SK-N-SH treated with all-trans-retinoic acid at 6 μM for 48 hours (cell line): ENCODE measurements around the gene DDX10.

ENCODE experiments used
- ARNTL ChIP-seq: fragments of 450-650 bp; formaldehyde crosslinking; IDR thresholded peaks from 2 replicates; pipeline ENCODE4 v1.5.0; 2020; ENCODE audit warnings: low read depth, mild to moderate bottlenecking, moderate library complexity, borderline replicate concordance
- BACH2 ChIP-seq: fragments of 250-450 bp; sonication (Bioruptor Pico); IDR thresholded peaks from 2 replicates; pipeline ENCODE4 v1.9.0; 2021; ENCODE audit warnings: mild to moderate bottlenecking, borderline replicate concordance
- PPARA ChIP-seq: fragments of 250-450 bp; sonication (Bioruptor Pico); IDR thresholded peaks from 2 replicates; pipeline ENCODE4 v1.5.0; 2020; ENCODE audit warnings: mild to moderate bottlenecking, borderline replicate concordance
- SNAI2 ChIP-seq: fragments of 250-450 bp; sonication (Bioruptor Pico); IDR thresholded peaks from 2 replicates; pipeline ENCODE4 v1.5.0; 2020; ENCODE audit warnings: mild to moderate bottlenecking, moderate library complexity
- ZFP30 ChIP-seq: fragments of 450-650 bp; formaldehyde crosslinking; IDR thresholded peaks from 2 replicates; pipeline ENCODE4 v1.5.0; 2022; ENCODE audit warnings: mild to moderate bottlenecking, moderate library complexity
- ZNF70 ChIP-seq: fragments of 450-650 bp; formaldehyde crosslinking; IDR thresholded peaks from 2 replicates; pipeline ENCODE4 v1.5.0; 2020; ENCODE audit warnings: mild to moderate bottlenecking, moderate library complexity
- TF ChIP-seq, protein P1 (sequence below): fragments of 250-450 bp; sonication (Bioruptor Pico); IDR thresholded peaks from 2 replicates; pipeline ENCODE4 v1.8.0; 2020; ENCODE audit warnings: mild to moderate bottlenecking, moderate library complexity, borderline replicate concordance
- TF ChIP-seq, protein P2 (sequence below): fragments of 250-450 bp; sonication (Bioruptor Pico); IDR thresholded peaks from 2 replicates; pipeline ENCODE4 v1.5.1; 2020; ENCODE audit warnings: low read depth, mild to moderate bottlenecking, moderate library complexity
- TF ChIP-seq, protein P3 (sequence below): fragments of 250-450 bp; sonication (Bioruptor Pico); IDR thresholded peaks from 2 replicates; pipeline ENCODE4 v1.5.0; 2020; ENCODE audit warnings: mild to moderate bottlenecking, moderate library complexity

GRCh38 chr11:108934696-108935095 is 269.8 kb downstream of the DDX10 start:
- no peak for TF ChIP-seq BACH2
- no peak for TF ChIP-seq SNAI2 (CRISPR knock-in tag)
- TF ChIP-seq, protein P1, sequence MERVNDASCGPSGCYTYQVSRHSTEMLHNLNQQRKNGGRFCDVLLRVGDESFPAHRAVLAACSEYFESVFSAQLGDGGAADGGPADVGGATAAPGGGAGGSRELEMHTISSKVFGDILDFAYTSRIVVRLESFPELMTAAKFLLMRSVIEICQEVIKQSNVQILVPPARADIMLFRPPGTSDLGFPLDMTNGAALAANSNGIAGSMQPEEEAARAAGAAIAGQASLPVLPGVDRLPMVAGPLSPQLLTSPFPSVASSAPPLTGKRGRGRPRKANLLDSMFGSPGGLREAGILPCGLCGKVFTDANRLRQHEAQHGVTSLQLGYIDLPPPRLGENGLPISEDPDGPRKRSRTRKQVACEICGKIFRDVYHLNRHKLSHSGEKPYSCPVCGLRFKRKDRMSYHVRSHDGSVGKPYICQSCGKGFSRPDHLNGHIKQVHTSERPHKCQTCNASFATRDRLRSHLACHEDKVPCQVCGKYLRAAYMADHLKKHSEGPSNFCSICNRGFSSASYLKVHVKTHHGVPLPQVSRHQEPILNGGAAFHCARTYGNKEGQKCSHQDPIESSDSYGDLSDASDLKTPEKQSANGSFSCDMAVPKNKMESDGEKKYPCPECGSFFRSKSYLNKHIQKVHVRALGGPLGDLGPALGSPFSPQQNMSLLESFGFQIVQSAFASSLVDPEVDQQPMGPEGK (CRISPR knock-in tag), result no peak
- TF ChIP-seq, protein P2, sequence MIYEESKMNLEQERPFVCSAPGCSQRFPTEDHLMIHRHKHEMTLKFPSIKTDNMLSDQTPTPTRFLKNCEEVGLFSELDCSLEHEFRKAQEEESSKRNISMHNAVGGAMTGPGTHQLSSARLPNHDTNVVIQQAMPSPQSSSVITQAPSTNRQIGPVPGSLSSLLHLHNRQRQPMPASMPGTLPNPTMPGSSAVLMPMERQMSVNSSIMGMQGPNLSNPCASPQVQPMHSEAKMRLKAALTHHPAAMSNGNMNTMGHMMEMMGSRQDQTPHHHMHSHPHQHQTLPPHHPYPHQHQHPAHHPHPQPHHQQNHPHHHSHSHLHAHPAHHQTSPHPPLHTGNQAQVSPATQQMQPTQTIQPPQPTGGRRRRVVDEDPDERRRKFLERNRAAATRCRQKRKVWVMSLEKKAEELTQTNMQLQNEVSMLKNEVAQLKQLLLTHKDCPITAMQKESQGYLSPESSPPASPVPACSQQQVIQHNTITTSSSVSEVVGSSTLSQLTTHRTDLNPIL (CRISPR knock-in tag), result no peak
- no peak for TF ChIP-seq ARNTL (CRISPR knock-in tag)
- TF ChIP-seq PPARA, result no peak
- TF ChIP-seq, protein P3, sequence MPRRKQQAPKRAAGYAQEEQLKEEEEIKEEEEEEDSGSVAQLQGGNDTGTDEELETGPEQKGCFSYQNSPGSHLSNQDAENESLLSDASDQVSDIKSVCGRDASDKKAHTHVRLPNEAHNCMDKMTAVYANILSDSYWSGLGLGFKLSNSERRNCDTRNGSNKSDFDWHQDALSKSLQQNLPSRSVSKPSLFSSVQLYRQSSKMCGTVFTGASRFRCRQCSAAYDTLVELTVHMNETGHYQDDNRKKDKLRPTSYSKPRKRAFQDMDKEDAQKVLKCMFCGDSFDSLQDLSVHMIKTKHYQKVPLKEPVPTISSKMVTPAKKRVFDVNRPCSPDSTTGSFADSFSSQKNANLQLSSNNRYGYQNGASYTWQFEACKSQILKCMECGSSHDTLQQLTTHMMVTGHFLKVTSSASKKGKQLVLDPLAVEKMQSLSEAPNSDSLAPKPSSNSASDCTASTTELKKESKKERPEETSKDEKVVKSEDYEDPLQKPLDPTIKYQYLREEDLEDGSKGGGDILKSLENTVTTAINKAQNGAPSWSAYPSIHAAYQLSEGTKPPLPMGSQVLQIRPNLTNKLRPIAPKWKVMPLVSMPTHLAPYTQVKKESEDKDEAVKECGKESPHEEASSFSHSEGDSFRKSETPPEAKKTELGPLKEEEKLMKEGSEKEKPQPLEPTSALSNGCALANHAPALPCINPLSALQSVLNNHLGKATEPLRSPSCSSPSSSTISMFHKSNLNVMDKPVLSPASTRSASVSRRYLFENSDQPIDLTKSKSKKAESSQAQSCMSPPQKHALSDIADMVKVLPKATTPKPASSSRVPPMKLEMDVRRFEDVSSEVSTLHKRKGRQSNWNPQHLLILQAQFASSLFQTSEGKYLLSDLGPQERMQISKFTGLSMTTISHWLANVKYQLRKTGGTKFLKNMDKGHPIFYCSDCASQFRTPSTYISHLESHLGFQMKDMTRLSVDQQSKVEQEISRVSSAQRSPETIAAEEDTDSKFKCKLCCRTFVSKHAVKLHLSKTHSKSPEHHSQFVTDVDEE (CRISPR knock-in tag), result no peak
- no peak for TF ChIP-seq ZFP30 (CRISPR knock-in tag)
- no peak for TF ChIP-seq ZNF70 (CRISPR knock-in tag)
